BJ (cell line): ENCODE measurements around the gene ZGPAT. TPM values are rescaled to one million over a fixed set of nuclear protein-coding genes. Genes with fewer than 3 reads are reported as not detected.

Experiments used
- CTCF ChIA-PET: fragments of 350-600 bp; formaldehyde crosslinking; extraction: SDS; loops from one replicate; lab custom pipeline; 2021; ENCODE audit warnings: antibody characterized with exemption, inconsistent platforms; lab: Yijun Ruan, JAX
- POLR2A ChIA-PET: fragments of 300-600 bp; sonication (Branson Sonifier 250); formaldehyde crosslinking; extraction: SDS; loops from one replicate; lab custom pipeline; 2021; ENCODE audit warnings: antibody characterized with exemption; lab: Charles Lee
- DNase-seq: peaks from one replicate; pipeline ENCODE4 v3.0.0-alpha.2; 2011; ENCODE audit warnings: low read depth
- H3K27me3 ChIP-seq: 2 replicates; pipeline ENCODE4 v1.6.0; 2011; ENCODE audit warnings: low read length; ENCODE audit not compliant: control insufficient read depth, insufficient read depth
- H3K36me3 ChIP-seq: 2 replicates; pipeline ENCODE4 v1.5.1; 2011; ENCODE audit warnings: low read length; ENCODE audit not compliant: control insufficient read depth, insufficient read depth
- H3K4me3 ChIP-seq: 2 replicates; pipeline ENCODE4 v1.5.1; 2011; ENCODE audit warnings: low read depth, mild to moderate bottlenecking, control low read depth, low read length
- polyA plus RNA-seq: library from polyadenylated mRNA; depleted of rRNA; stranded (reverse); fragments of >200 nt; gene quantifications from 2 replicates; pipeline ENCODE4 v1.2.3, GENCODE V29; 2011
- TF ChIP-seq, protein P1 (sequence below): IDR thresholded peaks from 2 replicates; pipeline ENCODE4 v1.5.1; 2011; ENCODE audit warnings: low read depth, mild to moderate bottlenecking, control low read depth, inconsistent platforms, low read length, moderate library complexity; ENCODE audit not compliant: insufficient read depth

ZGPAT gene
- polyA plus RNA-seq, 1 experiment = 15.9 TPM

GRCh38 chr20:63734946-63735858 is 27.4 kb downstream of the ZGPAT start:
- ChIA-PET POLR2A (no interaction called here), CTCF (no interaction called here)
- DNase-seq = no peak
- Histone ChIP-seq H3K36me3 (peaks cover 20% of the 10 kb centered on the region), H3K27me3 (no peaks in the 10 kb centered on the region), H3K4me3 (no peak overlapping the region)
- TF ChIP-seq, protein P1, sequence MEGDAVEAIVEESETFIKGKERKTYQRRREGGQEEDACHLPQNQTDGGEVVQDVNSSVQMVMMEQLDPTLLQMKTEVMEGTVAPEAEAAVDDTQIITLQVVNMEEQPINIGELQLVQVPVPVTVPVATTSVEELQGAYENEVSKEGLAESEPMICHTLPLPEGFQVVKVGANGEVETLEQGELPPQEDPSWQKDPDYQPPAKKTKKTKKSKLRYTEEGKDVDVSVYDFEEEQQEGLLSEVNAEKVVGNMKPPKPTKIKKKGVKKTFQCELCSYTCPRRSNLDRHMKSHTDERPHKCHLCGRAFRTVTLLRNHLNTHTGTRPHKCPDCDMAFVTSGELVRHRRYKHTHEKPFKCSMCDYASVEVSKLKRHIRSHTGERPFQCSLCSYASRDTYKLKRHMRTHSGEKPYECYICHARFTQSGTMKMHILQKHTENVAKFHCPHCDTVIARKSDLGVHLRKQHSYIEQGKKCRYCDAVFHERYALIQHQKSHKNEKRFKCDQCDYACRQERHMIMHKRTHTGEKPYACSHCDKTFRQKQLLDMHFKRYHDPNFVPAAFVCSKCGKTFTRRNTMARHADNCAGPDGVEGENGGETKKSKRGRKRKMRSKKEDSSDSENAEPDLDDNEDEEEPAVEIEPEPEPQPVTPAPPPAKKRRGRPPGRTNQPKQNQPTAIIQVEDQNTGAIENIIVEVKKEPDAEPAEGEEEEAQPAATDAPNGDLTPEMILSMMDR = no peak

DNA sequence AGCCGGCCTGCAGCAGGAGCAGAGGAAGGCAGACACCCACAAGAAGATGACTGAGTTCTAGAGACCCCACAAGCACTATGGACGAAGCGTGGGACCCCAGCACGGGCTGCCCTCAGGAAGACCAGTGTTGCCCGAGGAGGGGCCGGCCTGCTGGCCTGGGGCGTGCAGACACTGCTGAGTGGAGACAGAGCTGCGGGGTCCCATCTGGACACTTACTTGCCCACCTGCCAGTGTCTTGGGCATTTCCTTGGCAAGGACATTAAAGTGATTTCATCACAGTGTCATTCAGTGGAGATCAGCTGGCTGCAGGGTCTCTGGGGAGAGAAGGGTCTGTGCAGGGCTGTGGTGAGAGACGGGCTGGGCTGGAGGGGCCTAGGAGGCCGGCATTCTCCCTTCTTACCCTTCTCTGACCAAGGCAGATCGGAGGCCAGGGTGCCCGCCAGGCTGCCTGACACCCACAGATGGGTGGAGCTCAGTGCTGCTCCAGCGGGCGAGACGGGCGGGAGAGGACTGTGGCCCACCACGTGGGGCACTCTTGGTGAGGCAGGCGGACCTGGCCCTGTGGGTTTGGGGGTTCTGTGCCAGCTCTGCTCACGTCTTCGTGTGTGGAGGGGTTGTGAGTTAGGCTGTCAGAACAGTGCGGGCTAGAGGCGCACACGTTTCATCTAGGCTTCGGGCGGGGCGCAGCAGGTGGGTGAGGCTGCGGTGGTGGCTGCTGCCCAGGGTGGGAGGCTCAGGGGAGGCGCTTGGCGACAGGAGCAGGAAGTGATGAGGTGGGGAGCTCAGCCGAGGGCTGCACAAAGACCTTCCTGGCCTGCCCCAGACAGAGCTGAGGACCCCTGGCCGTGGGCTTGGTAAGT is 28.2 kb downstream of the ZGPAT start, which contains the start of gene LIME1:
TSS of gene LIME1 (plus strand) at position 806 of the 860 bp plus-strand sequence. CDS start 886 bp downstream, outside the sequence.
- CTCF ChIA-PET = no interaction called here
- Histone ChIP-seq H3K36me3 (peaks cover 19% of the 10 kb centered on the region), H3K27me3 (no peaks in the 10 kb centered on the region), H3K4me3 (no peak within 1 kb of the TSS)
- DNase-seq = no peak
- TF ChIP-seq, protein P1 = no peak
- POLR2A ChIA-PET = no interaction called here

GRCh38 chr20:63736893-63737694 is 29.3 kb downstream of the ZGPAT start:
- ChIA-PET POLR2A (no interaction called here), CTCF (no interaction called here)
- Histone ChIP-seq H3K27me3 (no peaks in the 10 kb centered on the region), H3K4me3 (no peak overlapping the region), H3K36me3 (peaks cover 22% of the 10 kb centered on the region)
- TF ChIP-seq, protein P1 = no peak
- DNase-seq = no peak

GRCh38 chr20:63737695-63737944 is 29.8 kb downstream of the ZGPAT start:
- Histone ChIP-seq H3K27me3 (no peaks in the 10 kb centered on the region), H3K36me3 (peaks cover 24% of the 10 kb centered on the region), H3K4me3 (no peak overlapping the region)
- TF ChIP-seq, protein P1 = no peak
- CTCF ChIA-PET = no interaction called here
- DNase-seq = no peak
- POLR2A ChIA-PET = no interaction called here
